ENCODE measurements around the gene AP5M1. TPM values are rescaled to one million over a fixed set of nuclear protein-coding genes. Genes with fewer than 3 reads are reported as not detected.
A peak's percentile ranks its signal among the peaks of the same experiment; 100 is the strongest.
"Not testable (repeated sequence)": the region's sequence is repeated elsewhere in the genome, so short reads cannot be mapped to it uniquely, and the experiment has no call there.

AP5M1 gene, protein sequence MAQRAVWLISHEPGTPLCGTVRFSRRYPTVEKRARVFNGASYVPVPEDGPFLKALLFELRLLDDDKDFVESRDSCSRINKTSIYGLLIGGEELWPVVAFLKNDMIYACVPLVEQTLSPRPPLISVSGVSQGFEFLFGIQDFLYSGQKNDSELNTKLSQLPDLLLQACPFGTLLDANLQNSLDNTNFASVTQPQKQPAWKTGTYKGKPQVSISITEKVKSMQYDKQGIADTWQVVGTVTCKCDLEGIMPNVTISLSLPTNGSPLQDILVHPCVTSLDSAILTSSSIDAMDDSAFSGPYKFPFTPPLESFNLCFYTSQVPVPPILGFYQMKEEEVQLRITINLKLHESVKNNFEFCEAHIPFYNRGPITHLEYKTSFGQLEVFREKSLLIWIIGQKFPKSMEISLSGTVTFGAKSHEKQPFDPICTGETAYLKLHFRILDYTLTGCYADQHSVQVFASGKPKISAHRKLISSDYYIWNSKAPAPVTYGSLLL
- 10 to 100 TPM; 40.7 to 66.4 (median 57.7) TPM for polyA plus RNA-seq (ENCODE audit: insufficient read length in 4 of 4)

DNA sequence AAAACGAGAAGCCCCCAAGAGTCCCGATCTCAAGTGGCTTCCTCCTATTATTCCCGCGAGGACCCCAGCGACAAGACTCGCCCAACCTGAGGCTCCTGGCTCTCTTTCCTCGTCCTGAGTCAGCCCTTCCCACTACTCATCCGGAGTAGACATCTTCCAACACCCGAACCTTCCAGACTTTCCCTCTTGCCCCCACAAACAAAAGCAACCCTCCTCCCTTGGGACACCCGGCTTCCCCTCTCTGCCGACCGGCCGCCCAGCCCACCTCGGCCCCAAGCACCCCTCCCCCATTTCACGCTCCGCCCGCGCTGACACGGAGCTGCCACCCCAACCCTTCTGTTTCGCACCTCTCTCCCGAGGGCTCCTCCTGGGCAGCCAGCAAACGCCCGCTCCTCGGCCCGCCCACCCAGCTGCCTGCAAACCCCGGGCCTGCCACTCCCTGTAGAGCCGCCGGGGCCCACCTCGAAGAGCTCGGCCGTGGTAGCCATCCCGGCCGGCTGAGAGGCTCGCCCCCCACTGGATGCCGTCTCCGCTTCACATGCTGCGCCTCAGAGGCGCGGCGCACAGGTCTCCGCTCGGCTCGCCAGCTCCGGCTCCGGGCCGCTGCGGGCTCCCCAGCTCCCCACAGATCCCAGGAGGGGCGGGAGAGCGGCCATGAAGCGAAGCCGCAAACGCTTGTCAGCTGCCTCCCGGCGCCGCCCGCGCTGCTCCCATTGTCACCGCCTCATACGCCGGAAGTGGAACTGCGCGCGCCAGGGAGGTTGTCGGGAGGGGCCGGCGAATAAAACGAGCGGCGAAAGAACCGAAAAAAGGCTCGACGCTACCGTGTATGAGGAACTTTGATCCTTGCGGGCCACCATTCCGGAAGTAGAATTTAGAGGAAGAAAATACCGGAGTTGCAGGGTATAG, at the start of gene AP5M1, which contains the start of gene EXOC5:
Gene AP5M1, plus strand, starts transcription at position 811 of the 909 bp plus-strand sequence. CDS start 344 bp downstream, outside the sequence.
Gene EXOC5, minus strand, starts transcription at position 745 of the 909 bp plus-strand sequence. Its CDS starts 257 bp downstream, at position 488.
- peak; percentile 85 to 91 (median 90) for DNase-seq (ENCODE audit: low read depth in 4 of 4, low spot score in 3 of 4)

DNA sequence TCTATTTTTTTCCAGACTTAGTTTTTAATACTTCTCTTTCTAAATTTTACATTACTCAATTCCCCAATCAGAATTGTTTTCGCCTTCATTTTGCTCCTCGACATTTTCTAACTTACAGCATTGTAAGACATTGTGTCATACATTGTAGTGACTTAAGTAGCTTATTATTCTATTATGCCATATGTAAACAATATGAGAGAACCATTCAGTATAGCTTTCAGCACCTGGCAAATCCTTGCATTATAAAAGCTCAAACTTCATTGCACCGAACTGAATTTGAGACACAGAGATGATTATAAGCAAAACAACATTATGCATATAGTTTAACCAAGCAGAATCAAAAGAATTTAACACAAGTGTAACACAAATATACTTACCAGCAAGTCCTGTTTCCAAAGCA, 46.8 kb upstream of the AP5M1 start:
- DNase-seq (ENCODE audit: low read depth in 4 of 4, low spot score in 3 of 4): no peak

- DNase-seq (ENCODE audit: low read depth in 4 of 4, low spot score in 3 of 4): no peak
These were observed 41.7 kb upstream of the AP5M1 start for GRCh38 chr14:57227083-57227482.

DNA sequence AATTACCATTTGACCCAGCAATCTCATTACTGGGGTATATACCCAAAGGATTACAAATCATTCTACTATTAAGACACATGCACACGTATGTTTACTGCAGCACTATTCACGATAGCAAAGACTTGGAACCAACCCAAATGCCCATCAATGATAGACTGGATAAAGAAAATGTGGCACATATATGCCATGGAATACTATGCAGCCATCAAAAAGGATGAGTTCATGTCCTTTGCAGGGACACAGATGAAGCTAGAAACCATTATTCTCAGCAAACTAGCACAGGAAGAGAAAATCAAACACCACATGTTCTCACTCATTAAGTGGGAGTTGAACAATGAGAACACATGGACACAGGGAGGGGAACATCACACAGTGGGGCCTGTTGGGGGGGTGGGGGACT, 40.5 kb upstream of the AP5M1 start:
- not testable (repeated sequence) for DNase-seq (ENCODE audit: low read depth in 4 of 4, low spot score in 3 of 4)

- no peak for DNase-seq (ENCODE audit: low read depth in 4 of 4, low spot score in 3 of 4)
These were observed 36.8 kb upstream of the AP5M1 start for GRCh38 chr14:57232006-57232405.

GRCh38 chr14:57240115-57240514, 28.7 kb upstream of the AP5M1 start:
- DNase-seq (ENCODE audit: low read depth in 4 of 4, low spot score in 3 of 4): not testable (repeated sequence)

- no peak for DNase-seq (ENCODE audit: low read depth in 4 of 4, low spot score in 3 of 4)
These were observed 25.5 kb upstream of the AP5M1 start for GRCh38 chr14:57243320-57243719.

- no peak for DNase-seq (ENCODE audit: low read depth in 4 of 4, low spot score in 3 of 4)
These were observed 24.7 kb upstream of the AP5M1 start for GRCh38 chr14:57244106-57244505.

GRCh38 chr14:57245941-57246340, 22.8 kb upstream of the AP5M1 start:
- no peak for DNase-seq (ENCODE audit: low read depth in 4 of 4, low spot score in 3 of 4)

- DNase-seq (ENCODE audit: low read depth in 4 of 4, low spot score in 3 of 4): no peak
These were observed 21.7 kb upstream of the AP5M1 start for GRCh38 chr14:57246933-57247657.

DNA sequence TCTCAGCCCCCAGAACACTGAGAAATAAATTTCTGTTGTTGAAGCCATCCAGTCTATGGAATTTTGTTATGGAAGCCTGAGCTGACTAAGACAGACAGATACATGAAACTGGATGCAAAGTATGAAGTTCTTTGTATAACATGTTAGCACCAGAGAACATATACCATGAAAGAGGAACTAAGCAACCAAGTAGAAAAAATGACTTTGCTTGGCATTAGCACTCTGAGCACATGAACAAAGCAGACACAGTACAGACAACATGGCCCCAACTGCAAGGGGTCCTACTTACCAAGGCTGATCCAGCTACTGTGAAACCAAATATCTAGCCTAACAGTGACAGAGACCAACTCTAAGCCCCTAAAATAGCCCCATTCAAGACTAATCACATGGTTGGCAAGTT, 13.9 kb upstream of the AP5M1 start:
- no peak for DNase-seq (ENCODE audit: low read depth in 4 of 4, low spot score in 3 of 4)

DNA sequence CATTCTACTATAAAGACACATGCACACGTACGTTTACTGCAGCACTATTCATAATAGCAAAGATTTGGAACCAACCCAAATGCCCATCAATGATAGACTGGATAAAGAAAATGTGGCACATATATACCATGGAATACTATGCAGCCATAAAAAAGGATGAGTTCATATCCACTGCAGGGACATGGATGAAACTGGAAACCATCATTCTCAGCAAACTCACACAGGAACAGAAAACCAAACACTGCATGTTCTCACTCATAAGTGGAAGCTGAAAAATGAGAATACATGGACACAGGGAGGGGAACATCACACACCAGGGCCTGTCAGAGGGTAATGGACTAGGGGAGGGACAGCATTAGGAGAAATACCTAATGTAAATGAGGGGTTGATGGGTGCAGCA, 10.6 kb upstream of the AP5M1 start:
- DNase-seq (ENCODE audit: low read depth in 4 of 4, low spot score in 3 of 4): not testable (repeated sequence)

DNA sequence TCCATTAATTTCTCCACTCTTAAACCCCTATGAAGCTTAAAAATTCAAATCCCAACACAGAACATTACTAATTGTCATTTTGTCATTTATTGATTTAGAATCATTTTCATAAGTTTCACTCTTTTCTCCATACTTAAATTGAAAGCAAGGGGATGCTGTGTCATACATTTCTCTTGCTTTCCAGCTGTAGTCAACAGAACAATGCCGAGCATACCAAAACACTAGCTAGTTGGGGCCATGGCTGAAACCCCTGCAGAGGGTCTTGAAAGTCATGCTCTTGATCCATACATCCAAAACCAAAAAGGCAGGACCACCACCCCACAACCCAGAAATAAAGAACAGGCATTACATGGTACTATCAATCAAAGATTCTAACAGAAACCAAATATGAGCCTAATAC, 9.1 kb upstream of the AP5M1 start:
- DNase-seq (ENCODE audit: low read depth in 4 of 4, low spot score in 3 of 4): no peak

DNA sequence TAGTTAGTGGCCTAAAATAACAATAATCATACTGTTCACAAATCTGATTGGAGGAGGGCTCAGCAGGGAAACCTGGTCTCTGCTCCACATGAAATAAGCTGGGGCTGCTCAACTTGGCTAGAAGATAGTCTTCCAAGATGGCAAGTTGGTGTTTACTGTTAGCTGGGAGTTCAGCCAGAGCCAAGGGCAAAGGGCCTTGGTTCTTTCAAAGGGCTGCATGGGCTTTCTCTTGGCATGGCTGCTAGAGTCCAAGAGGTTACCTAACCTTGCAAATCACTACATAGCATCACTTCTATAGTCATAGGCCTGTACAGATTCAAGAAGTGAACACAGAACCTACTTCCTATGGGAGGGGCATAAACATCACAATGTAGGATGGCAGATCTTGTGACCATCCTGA, 7.2 kb upstream of the AP5M1 start:
- DNase-seq (ENCODE audit: low read depth in 4 of 4, low spot score in 3 of 4): no peak

DNA sequence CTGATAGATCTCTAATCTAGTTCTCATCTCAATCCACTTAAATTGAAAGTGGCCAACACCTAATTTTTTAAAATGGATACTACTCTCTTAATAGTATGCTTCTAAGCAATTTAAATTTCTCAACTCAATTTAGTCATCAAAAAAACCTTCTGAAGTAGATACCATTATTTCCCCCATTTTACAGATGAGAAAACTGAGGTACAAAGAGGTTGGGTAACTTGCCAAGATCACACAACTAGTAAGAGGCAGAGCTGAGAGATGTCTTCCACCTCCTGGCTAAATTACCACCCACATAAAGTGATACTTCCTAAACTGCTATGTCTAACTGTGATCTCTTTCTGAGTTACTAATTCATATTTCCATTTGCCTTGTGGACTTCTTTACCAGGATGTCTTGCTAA, 6.7 kb upstream of the AP5M1 start:
- DNase-seq (ENCODE audit: low read depth in 4 of 4, low spot score in 3 of 4): no peak

DNA sequence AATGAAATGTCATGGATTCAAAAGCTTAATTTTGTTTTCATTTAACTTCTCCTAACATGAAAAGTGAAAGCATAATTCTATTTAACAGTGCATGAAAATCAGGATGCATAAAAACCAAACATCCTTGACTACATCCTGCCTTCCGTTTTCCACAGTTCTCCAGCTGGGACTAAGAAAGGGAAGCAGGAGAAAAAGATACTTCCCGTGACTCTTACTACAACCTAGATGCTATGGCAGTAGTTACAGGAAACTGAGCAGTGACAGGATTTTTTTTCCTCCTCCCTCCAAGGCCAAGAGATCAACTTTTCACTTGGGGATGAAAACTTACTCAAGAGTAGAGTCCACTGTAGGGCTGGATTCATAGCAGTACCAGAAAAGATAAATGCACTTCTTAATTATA, 2.7 kb upstream of the AP5M1 start:
- DNase-seq (ENCODE audit: low read depth in 4 of 4, low spot score in 3 of 4): peak in 1 of 4 donors; percentile 4

DNA sequence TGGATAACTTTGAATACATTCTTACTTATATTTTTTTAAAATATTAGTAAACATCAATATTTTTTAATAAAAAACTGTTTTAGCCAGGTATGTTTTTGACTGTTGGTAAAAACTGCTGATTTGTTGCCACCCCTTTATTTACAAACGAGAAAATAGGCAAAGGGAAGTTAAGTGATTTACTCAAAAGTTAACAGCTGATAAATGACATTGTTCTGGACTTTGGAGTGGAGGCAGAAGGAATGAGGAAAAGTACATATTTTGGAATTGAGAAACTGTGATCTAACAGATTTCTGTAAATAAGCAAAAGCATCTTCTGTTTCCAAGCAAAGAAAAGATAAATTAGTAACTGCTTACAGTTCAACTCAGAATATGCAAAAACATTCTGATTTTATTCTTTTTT, 4.5 kb downstream of the AP5M1 start:
- no peak for DNase-seq (ENCODE audit: low read depth in 4 of 4, low spot score in 3 of 4)

DNA sequence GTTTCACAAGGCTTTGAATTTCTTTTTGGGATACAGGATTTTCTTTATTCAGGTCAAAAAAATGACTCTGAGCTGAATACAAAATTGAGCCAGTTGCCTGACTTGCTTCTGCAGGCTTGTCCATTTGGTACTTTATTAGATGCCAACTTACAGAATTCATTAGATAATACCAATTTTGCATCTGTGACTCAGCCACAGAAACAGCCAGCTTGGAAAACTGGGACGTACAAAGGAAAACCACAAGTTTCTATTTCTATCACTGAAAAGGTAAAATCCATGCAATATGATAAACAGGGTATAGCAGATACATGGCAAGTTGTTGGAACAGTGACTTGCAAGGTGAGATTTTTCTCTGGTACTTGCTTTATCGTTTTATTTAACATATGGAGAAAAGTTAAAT, 5.8 kb downstream of the AP5M1 start:
- DNase-seq (ENCODE audit: low read depth in 4 of 4, low spot score in 3 of 4): no peak

DNA sequence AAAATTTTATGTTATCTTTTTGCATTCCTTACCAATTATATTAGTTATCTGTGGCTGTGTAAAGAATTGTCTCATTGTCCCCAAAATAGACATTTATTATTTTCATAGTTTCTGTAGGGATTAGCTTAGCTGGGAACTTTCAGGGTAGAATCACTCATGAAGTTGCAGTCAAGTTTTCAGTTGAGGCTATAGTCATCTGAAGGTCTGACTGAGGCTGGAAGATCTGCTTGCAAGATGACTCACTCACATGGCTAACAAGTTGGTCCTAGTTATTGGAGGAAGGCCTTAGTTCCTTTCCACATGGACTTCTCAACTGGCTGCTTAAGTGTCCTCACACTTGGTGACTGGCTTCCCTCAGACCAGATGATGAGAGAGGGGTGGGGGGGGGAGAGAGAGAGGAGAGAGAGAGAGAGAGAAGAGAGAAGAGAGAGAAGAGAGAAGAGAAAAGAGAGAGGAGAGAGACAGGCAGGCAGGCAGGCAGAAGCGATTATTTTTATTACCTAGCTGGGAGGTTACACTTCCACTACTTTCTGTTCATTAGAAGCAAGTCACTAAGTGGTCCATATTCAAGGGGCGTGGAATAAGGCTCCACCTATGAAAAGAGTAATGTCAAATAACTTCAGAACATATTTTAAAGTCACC, 6.4 kb downstream of the AP5M1 start:
- DNase-seq (ENCODE audit: low read depth in 4 of 4, low spot score in 3 of 4): no peak

DNA sequence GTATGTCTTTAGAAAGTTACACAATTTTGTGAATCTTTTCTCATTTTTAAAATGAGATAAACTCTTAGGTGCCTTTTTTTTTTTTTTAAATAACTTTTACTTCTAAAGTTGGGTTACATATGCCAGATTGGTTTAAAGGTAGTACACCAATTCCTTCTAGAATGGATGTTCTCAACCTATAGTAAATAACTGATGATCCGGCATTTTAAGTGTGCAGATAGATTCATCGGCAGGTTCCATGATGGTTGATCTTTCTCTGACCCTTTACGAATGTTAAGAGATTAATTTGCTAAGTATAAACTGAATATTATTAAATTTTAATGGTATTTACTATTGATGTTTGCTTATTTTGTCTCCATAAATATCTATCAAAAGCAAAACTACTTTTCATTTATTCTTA, 8.3 kb downstream of the AP5M1 start:
- DNase-seq (ENCODE audit: low read depth in 4 of 4, low spot score in 3 of 4): no peak

Measured in left renal pelvis (tissue), 4 donors.